ENCODE data around the gene EEFSEC.

EEFSEC gene

DNA sequence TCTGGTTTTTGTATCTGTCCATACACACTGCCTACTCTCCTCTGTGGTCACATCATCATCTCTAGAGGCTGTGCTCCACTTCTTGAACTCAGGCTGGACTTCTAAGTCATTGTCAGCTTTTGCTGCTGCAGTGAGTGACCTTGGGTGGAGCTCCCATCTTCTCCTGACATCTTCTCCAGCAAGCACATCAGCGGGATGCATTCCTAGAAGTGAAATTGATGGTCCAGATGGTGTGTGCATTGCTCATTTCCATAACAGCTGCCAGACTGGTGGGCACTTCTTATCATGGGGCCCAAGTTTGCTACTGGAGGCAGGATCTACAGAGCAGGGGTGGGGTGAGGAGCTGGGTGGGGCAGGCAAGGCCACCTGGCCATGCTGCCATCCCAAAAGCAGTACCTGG lies 203.5 kb downstream of the EEFSEC start:
- no peak for DNase-seq

DNA sequence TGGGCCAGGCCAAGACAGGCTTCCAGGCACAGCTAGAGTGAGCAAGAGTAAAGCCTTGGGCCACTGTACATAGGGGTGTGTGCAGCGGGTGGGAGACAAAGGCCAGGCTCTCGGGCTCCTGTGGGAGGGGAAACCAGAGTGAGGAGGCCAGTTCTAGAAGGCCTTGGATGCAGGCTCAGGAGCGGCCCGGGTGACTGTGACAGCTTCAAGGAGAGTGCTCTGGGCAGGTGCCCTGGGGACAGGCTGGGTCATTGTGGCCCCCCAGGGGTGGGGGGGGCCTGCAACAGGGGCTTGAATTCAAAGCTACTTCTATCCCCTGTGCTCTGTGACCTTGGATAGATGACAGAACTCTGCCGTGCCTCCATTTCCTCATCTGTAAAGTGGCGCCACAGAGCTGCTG lies 204.3 kb downstream of the EEFSEC start:
- no peak for DNase-seq

DNA sequence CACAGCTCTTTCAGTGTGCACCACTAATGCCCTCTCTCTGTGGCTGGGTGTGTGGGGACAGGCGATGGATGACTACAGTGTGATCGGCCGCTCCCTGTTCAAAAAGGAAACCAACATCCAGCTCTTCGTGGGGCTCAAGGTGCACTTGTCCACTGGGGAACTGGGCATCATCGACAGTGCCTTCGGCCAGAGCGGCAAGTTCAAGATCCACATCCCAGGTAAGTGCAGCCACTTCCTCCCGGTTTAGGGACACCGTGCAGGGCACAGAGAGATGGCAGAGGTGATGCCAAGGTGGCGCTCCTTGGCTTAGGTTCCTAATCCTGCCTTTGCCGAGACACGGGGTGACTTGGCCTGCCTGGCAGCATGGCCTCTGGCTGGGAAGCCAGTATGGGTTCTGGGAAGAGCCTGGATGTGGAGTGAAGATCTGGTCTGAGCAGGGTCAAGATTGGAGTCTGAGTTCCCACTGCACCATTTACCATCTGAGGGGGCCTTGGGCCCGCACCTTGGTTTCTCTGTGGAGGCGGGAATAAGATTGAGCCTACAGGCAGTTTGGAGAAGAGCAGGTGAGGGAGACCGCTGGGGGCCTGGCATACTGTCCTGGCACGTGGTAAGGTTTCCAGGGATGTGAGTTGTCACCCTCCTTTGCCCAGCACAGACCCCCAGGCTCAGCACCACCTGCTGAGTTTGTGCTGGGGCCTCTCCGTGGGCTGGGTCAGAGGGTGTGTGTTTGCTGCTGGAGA lies 205.0 kb downstream of the EEFSEC start:
- DNase-seq = no peak

DNA sequence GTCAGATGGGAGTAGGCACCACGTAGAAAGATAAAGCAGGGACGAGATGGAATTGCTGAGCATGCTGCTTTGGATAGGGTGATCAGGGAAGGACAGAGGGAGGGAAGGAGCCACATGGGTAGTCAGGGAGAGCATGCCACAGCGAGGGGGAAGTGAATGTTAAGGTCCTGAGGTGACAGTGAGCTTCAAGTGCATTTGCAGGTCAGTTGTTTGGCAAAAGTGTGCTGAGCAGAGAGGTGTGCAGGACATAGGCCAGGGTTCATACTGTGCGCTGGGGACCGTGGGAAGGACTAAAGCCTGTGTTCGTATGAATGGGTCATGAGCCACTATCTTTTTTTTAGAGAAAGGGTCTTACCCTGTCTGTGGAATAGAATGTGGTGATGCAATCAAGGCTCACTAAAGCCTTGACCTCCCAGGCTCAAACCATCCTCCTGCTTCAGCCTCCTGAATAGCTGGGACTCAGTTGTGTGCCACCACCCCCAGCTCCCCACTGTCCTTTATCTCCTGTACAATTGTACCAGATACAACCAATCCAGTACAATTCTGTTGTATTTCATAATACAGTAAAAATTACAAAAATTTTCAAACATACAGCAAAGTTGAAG lies 205.9 kb downstream of the EEFSEC start:
- no peak for DNase-seq

DNA sequence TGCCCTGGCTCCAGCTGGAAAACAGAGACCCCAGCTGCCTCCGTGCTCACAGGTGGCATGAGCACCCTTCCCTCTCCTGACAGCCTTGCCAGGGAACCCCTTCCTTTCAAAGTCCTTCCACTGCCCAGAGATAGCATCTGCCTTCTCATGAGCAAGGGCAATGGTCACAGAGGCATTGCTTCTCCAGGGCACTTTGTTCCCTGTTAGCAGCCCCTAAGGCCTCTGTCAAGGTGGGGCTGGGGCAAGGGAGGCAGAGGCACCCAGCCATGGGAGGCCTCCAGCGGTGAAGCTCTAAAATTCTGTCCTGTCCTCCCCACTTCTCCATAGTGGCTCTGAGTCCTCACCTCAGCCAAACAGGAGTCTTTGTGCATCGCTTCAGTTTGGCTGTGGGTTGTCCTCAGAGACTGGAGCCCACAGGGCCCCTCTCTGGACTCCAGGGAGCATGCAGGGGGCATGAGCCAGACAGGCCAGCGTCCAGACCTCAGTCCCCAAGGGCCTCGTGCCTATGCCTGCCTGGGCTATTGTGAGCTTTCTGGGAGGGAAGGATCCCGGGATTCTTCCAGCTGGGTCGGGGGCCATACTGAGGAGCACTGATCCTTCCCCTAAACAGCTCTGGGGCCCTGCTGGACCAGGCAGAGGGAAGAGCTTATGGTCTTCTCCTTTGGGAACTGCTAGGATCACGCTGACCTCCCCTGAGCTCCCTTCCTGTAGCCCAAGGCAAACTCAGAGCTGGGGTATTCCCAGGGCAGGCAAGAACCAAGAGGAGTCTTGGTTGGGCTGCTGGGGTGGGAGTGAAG lies 206.8 kb downstream of the EEFSEC start:
- no peak for DNase-seq

DNA sequence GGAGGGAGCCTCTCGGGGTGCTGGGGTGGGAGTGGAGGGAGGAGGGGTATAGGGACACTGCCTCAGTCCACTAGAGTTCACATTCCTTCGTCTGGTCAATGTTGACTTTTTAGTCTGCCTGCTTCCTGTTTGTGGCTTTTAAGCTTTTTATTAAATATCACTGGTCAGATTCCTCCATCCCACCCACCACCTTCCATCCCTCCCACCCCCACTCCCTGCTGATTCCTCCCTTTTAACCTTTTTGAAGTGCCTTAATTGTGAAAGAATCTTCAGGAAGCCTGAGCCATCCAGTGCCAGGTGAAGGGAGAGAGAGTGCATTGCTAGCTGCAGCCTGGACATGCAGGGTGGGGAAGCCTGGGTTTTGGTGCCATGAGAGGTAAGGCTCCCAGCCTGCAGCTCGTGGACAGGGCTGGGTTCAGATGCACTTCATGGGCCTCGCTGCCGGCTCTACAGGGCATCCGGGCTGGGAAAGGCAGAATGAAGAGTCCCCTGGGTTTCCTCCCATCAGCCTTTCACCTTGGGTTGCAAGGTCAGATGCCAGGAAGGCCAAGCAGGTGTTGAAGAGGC lies 207.5 kb downstream of the EEFSEC start:
- DNase-seq = no peak

DNA sequence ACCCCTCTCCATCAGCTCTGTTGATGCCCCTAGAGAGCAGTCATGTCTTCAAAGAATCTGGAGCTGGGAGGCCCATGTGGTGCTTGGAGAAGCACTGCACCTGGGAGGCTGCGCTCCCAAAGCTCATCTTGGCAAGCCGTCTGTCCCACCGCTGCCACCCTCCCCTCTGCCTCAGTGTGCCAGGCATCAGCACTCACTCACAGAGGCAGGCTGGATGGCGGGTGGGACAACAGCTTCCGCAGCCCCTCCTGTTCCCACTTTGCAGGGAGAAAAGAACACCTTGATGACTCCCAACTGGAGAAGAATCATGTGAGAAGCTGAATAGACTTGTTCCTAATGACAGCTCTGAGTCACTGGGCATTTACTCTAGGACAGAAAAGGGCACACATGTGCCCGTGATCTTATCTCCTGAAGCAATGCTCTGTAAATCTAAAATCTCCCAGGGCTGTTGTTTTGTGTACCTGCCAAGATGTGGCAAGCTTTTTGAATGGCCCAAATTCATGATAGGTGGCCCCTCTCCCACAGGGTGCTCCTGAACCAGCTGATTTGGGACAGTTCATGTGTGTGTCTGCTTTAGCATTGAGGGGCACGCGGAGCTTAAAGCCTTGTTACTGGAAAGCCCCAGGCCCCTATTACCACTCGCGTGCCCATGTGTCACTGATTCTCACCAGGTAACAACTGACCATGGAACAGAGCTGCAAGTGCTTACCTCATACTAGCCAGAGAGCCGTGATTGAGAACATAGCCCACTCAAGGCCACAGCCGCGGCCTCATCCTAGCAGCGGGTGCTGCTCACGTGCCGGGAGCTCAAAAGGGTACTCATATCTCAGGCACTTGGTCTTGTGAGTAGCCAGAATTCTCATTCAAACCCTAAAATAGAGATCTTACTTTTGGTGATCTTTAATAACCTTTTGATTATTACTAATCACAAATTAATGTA lies 209.0 kb downstream of the EEFSEC start:
- DNase-seq = no peak

DNA sequence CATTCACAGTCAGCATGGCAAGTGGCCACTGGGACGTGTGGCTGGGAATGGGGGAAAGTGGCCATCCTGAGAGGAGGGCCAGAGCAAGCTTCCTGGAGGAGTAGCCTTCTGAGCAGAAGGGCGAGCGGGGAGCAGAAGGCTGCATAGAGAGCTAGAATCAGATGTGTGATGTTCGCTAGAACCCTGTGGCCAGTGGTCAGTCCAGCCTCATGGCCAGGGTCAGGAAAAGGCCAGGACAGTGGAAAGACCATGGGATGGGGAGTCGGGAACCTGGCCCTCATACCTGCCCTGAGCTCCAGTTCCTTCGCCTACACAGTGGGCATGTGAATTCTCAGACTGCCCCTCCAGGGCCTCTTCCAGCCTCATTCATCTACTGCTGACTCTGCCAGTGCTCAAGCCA lies 211.0 kb downstream of the EEFSEC start:
- no peak for DNase-seq

DNA sequence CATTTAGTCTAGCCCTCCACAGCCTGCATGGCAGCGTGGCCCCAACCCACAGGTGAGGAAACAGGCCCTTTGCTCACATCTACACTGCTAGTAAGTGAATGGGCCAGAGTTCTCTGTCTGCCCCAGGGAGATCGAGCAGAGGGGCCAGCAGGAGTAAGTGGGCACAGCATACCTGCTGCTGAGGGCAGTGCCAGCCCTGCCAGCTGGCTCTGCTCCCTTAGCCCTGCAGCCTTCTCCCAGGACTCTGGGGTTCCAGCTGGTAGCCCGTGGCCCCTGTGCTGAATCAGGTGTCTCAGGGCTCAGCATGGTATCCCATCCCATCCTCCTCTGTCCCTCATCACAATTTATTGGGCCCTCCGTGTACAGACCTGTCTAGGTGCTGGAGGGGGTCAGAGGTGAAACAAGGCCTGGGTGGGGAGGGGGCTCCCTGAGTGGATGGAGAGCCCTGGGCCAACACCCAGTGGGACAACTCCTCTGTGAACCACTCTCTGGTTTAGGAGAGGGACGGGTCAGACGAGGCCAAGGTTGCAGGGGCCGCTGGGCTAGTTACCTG lies 211.6 kb downstream of the EEFSEC start:
- no peak for DNase-seq

DNA sequence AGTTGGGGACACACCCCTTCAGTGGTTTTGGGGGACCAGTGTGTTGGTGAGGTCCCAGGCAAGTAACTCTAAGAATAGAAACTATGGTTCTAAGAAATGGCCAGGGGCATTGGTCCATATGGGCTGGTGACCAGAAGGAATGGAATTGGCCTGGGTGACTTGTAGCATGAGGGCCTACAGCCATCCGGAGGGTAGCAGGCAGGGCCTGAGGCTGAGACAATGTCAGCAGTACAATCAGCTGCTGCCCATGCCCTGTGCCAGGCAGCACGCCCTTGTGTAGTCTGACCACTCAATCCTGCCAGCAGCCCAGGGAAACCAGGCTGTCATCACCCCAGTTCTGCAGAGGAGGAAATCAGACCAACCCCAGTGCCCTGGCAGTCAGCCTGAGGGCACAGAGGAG lies 212.9 kb downstream of the EEFSEC start:
- no peak for DNase-seq

DNA sequence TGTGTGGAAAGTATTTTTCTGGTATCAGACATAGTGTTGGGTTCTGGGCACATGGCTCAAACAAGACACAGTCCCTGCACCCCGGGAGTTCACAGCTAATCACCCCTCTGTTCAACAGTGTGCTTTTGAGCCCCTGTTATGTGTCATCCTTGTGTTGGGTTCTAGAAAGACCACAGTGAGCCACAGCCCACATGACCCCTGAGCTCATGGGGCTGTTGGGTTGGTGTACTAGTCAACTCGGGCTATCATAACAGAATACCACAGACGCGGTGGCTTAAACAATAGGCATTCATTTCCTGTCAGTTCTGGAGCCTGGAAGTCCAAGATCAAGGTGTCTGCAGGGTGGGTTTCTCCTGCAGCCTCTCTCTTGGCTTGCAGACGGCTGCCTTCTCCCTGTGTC lies 213.4 kb downstream of the EEFSEC start:
- no peak for DNase-seq

DNA sequence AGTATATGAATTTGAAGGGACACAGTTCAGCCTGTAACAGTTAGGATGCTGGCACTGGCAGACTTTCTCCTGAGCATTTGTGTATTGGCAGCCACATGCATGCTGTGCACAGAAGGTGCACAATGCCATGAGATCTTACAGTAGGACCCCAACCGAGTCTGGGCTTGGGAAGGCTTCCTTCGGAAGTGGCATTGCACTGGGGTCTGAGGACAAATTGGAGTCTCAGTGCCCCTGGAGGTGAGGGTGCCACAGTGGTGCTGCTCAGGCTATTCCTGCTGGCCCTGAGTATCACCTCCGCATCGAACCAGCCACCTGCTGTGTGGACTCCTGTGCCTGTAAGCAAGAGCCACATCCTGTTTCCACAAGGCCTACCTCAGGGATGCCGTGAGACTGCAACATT lies 213.9 kb downstream of the EEFSEC start:
- DNase-seq = no peak

DNA sequence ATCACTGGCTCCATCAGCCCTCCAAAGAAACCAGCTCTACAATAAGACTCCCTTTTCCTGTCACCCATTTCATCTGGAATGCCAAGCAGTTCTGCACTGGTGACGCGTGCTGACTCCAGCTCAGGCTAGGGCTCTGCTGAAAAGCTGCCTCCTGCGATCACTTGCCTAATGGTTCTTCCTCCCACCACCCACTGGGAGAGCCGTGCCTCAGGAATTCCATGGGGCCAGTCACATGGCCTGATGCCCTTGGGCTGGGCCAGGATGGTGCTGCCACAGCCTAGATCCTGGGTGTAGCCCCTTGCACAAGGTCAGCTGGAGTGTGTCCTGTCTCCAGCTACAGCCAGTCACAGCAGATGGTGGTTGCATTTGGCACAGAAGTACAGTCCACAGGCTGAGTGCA lies 214.5 kb downstream of the EEFSEC start:
- DNase-seq = no peak

DNA sequence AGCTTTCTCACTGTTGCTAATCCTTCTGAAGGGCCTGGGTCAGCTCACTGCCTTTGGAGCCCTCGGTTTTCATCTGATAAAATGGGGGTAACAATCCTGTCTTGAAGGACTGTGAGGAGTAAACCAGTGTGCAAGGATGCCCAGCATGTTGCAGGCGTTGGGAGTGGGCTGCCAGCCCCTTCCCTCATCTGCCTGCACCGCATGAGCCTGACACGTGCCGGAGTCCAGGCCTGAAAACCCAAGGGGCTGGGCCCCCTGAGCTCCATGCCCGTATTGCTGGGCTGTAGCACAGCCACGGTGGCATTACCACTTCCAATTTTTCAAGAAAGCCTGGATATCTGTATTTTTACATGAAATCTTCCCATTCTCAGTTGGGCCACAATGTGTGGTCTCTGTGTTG lies 215.3 kb downstream of the EEFSEC start:
- no peak for DNase-seq

DNA sequence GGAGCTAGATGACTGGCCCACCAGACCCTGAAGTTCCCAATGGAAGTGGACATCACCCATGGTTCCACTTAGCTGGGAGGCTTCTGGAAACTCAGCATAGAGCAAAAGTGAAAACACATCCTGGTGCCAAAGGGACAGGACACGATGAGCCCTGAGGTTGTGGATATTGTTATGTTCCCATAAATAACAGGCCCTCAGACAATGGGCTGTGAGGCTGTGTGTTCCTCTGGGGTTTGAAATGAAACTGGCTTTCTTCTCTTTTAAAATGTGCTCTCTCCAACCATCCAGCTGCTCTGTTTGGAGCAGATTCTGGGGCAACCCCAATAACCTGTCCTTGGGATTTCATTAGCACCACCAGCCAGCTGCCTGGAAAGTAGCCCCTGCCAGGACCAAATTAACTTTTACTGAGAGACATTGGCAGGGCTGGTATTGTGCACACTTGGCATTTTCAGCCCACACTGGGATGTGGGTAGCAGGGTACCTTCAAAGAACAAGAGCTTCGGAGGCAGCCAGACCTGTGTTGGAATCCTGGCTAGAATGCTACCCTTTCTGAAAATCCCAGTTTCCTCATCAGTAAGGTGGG lies 215.9 kb downstream of the EEFSEC start:
- no peak for DNase-seq

DNA sequence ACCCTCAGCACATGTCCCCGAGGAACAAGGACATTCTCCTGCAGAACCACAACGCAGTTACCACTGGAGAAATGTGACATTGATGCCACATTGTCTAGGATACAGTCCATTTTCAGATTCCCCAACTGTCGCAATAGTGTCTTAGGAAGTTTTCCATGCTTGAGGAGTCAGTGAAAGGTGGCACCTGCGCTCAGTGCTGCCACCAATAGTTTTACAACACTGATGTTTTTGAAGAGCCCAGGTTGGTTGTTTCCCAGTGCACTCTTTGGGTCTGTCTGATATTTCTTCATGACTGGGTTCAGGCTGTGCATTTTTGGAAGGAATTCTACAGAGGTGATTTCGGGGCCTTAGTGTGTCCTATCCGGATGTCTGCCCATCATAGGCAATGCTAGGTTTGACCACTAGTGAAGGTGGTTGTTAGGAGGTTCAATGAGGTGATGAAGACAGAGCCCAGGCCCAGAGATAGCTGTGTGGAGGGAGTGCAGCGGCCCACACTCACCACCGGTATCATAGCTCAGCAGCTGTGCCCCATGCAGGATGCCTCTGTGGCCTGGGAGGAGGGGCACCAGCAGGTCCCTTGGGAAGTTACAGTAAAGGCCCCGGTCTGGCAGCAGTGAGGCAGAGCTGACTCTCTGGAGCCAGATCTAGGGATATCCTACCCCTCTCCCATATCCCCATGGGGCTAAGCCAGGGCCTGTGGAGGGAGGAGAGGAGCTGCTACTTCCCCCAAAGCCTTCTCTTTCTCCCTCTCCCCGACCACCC lies 216.8 kb downstream of the EEFSEC start:
- no peak for DNase-seq

DNA sequence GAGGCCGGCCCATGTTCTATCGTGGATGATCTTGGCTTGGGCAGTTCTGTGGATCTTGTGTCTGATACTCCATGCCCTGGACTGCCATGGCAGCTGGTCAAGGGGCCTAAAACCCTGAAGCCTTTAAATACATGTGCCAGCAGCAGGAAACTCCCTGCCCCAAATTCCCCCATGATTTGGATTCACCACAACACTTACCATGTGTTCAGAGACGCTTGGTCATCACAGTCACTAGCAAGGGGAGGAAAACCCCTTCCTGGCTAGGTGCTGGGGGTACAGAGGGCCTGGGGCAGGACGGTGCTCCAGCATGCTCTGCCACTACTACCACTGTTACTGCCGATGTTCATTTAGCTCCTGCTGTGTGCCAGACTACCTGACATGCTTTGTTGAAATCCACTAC lies 219.0 kb downstream of the EEFSEC start:
- DNase-seq = no peak

DNA sequence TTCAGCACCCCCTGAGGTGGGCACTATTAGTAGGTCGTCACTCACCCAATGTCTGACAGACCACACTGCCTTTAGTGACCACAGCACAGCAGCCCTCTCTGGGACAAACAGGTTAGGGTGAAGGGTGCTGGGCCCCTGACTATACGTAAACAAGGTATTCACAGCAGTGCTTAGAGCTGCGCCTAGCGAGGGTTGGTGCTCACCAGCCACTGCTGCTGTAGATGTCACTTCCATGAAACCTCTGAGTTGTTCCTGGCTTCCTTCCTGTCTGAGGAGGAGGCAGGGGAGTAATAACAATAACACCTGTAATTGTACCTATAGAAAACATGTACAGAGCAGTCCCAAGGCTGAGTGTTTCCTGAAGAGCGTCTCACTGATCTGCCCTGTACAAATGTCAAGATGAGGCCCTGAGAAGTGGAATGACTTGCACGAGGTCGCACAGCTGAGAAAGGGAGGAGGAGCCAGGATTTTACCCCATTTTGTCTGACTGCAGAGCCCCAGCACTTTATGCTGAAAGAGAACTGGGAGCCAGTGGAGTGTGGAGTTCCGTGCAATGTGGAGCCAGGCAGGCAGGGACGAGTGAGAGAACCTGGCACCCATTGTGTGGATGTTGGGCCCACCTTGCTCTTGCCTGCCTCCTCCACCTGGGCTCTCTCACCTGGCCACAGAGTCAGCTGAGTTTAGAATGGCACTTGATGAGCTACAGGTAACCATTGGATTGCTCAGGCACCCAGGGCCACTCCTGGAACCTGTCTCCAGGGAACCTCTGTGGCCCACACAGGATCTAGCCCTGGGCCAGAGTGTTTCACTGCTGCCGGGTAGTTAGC lies 219.6 kb downstream of the EEFSEC start:
- no peak for DNase-seq

DNA sequence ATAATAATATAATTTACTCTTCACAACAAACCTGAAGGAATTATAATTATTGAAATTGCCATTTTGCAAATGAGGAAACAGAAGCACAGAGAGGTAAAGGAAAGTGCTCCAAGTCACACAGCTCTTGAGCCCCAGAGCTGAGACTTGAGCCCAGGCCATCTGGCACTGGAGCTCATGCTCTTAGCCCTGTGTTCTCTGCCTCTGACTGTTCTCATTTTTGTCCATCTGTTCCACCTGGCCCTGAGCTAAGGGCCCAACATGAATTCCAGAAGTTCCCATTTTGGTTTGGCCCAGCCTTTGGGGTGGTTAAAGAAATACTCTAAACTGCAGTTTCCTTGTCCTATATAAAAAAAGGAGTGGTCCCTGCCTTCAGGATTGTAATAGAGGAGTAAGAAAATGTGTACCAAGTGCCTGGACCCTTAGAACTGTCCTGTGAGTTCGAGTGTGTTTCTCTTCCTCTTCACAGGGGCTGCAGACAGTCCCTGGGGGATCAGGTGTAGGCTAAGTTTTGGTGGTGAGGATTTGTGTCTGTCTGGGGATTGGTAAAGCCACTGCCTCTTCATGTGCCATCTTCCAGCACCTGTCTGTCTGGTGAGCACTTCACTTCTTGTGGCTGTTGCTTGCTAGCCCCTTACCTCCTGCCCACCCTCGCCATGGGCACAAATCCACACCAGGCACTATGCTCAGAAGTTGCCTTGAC lies 221.6 kb downstream of the EEFSEC start:
- no peak for DNase-seq

DNA sequence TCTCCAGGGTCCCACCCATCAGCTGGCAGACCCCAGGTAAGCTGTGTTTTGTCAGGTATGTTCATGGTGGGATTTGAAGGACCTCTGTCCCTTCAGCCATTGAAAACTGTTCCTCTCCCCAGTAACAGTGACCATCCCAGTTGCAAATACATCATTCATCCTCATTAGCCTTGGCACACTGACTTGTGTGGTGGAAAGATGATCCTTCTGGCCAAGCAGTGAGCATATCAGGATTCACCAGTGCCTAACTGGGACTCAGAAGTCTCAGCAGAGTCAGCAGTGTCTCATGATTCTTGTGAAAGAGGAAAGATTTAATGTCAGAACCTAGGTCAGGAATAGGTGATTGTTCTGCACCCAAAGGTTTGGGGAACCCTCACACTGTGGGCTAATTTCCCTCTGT lies 223.2 kb downstream of the EEFSEC start:
- no peak for DNase-seq

All from NCI-H1436 treated with DMSO at 0.1 percent for 48 hours (cell line).